OCI-LY3 (cell line): Measurements from ENCODE around the gene STUB1.

Source experiments
- CTCF ChIP-seq: fragments of 200-600, 300-600 bp; sonication (generic); IDR thresholded peaks from 2 replicates; pipeline ENCODE4 v1.5.1; 2014; ENCODE audit warnings: antibody characterized with exemption, low read length, low read depth
- EZH2phosphoT487 ChIP-seq: fragments of 200-600 bp; shearing (Covaris generic); IDR thresholded peaks from 2 replicates; pipeline ENCODE4 v1.6.1; 2018; ENCODE audit warnings: antibody characterized with exemption, mixed run types, low read depth

DNA sequence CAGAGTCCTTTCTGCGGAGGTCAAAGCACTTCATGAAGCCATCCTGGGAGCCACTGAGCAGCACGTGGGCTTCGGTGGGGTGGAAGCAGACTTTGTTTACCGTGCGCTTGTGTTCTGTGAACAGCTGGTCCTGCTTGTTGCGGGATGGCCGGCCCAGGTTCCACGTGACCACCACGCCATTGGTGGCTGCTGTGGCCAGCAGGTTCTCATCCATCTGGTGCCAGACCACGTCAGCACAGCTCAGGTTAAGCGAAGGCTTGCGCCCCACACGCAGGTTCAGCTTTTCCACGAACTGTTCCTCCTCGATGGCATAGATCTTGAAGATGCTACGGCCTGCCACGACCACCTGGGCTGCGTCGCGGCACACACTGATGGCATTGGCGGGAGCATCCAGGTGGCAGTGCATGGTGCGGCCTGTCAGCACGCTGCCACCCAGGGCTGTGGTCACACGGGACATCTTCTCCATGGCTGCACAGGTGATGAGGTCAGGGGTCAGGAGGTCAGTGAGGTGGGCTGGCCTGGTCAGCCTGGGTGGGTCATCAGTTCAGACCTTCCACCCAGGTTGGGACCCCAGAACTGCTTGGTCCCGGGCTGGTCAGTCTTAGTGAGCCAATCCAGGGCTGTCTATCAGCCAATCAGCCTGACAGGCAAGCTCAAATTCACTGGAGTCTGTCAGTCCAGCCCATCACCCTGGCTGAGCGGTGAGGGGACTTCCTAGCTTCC is 9.1 kb downstream of the STUB1 start:
- TF ChIP-seq CTCF = no peak
- no peak for TF ChIP-seq EZH2phosphoT487
